ENCODE measurements around the gene TICAM1. TPM values are rescaled to one million over a fixed set of nuclear protein-coding genes. Genes with fewer than 3 reads are reported as not detected.

The TICAM1 gene
- total and polyA plus RNA-seq, 2 donors (not counting 1 experiment from before 2014, with no cell fraction given), result 0.65 to 4.1 TPM

GRCh38 chr19:4776436-4777211 is 54.9 kb downstream of the TICAM1 start:
- H3K79me2 ChIP-seq (ENCODE audit: control insufficient read depth, insufficient read depth, low read length), result no peaks in the 10 kb centered on the region
- no peak overlapping the region for H3K4me3 ChIP-seq (replicated peaks in 1 of 4; ENCODE audit: control extremely low read depth in 1 of 4, insufficient read depth in 1 of 4, low read depth in 3 of 4, low read length in 4 of 4)
- no peaks in the 10 kb centered on the region for H3K9me3 ChIP-seq (ENCODE audit: control insufficient read depth, insufficient read depth, low read depth, low read length)
- H4K20me1 ChIP-seq (ENCODE audit: control insufficient read depth, extremely low read depth, insufficient read depth, low read length), result no peaks in the 10 kb centered on the region
- no peaks in the 10 kb centered on the region for H3K4me1 ChIP-seq (ENCODE audit: control insufficient read depth, extremely low read depth, insufficient read depth, low read length)
- DNase-seq (ENCODE audit: low read depth in 2 of 2), result no peak
- no peak overlapping the region for H3K27ac ChIP-seq (ENCODE audit: insufficient read depth, low read length)
- no peak overlapping the region for H2AFZ ChIP-seq (ENCODE audit: low read length)
- no peak overlapping the region for H3K4me2 ChIP-seq (ENCODE audit: extremely low read depth, insufficient read depth, low read length)
- TF ChIP-seq EZH2 (IDR thresholded peaks at IDR 0.05; ENCODE audit: low read length, missing control alignments) (no peak), CTCF (conservative IDR thresholded peaks at IDR 0.05 in 1 of 2, IDR thresholded peaks at IDR 0.05 in 1 of 2; ENCODE audit: low read depth in 1 of 2, low read length in 2 of 2) (no peak)
- H3K36me3 ChIP-seq (ENCODE audit: control insufficient read depth, insufficient read depth, low read length), result no peaks in the 10 kb centered on the region
- H3K9ac ChIP-seq (ENCODE audit: insufficient read depth, low read length), result no peak overlapping the region
- H3K27me3 ChIP-seq (ENCODE audit: control insufficient read depth, insufficient read depth, low read length), result peaks cover 3% of the 10 kb centered on the region

- Histone ChIP-seq H2AFZ (ENCODE audit: low read length) (no peak overlapping the region), H3K4me1 (ENCODE audit: control insufficient read depth, extremely low read depth, insufficient read depth, low read length) (no peaks in the 10 kb centered on the region), H3K4me2 (ENCODE audit: extremely low read depth, insufficient read depth, low read length) (no peak overlapping the region), H3K9ac (ENCODE audit: insufficient read depth, low read length) (no peak overlapping the region), H3K27ac (ENCODE audit: insufficient read depth, low read length) (no peak overlapping the region), H3K9me3 (ENCODE audit: control insufficient read depth, insufficient read depth, low read depth, low read length) (no peaks in the 10 kb centered on the region), H3K36me3 (ENCODE audit: control insufficient read depth, insufficient read depth, low read length) (no peaks in the 10 kb centered on the region), H3K79me2 (ENCODE audit: control insufficient read depth, insufficient read depth, low read length) (no peaks in the 10 kb centered on the region), H3K27me3 (ENCODE audit: control insufficient read depth, insufficient read depth, low read length) (peaks cover 3% of the 10 kb centered on the region), H3K4me3 (replicated peaks in 1 of 4; ENCODE audit: control extremely low read depth in 1 of 4, insufficient read depth in 1 of 4, low read depth in 3 of 4, low read length in 4 of 4) (no peak overlapping the region), H4K20me1 (ENCODE audit: control insufficient read depth, extremely low read depth, insufficient read depth, low read length) (no peaks in the 10 kb centered on the region)
- DNase-seq (ENCODE audit: low read depth in 2 of 2), result no peak
- TF ChIP-seq EZH2 (IDR thresholded peaks at IDR 0.05; ENCODE audit: low read length, missing control alignments) (no peak), CTCF (conservative IDR thresholded peaks at IDR 0.05 in 1 of 2, IDR thresholded peaks at IDR 0.05 in 1 of 2; ENCODE audit: low read depth in 1 of 2, low read length in 2 of 2) (no peak)
These were observed 55.8 kb downstream of the TICAM1 start for GRCh38 chr19:4775627-4776152.

GRCh38 chr19:4774136-4774535 is 57.4 kb downstream of the TICAM1 start:
- no peak overlapping the region for H3K9ac ChIP-seq (ENCODE audit: insufficient read depth, low read length)
- TF ChIP-seq EZH2 (IDR thresholded peaks at IDR 0.05; ENCODE audit: low read length, missing control alignments) (no peak), CTCF (conservative IDR thresholded peaks at IDR 0.05 in 1 of 2, IDR thresholded peaks at IDR 0.05 in 1 of 2; ENCODE audit: low read depth in 1 of 2, low read length in 2 of 2) (no peak)
- no peak overlapping the region for H2AFZ ChIP-seq (ENCODE audit: low read length)
- no peak overlapping the region for H3K4me3 ChIP-seq (replicated peaks in 1 of 4; ENCODE audit: control extremely low read depth in 1 of 4, insufficient read depth in 1 of 4, low read depth in 3 of 4, low read length in 4 of 4)
- no peaks in the 10 kb centered on the region for H3K36me3 ChIP-seq (ENCODE audit: control insufficient read depth, insufficient read depth, low read length)
- H3K27ac ChIP-seq (ENCODE audit: insufficient read depth, low read length), result no peak overlapping the region
- H4K20me1 ChIP-seq (ENCODE audit: control insufficient read depth, extremely low read depth, insufficient read depth, low read length), result no peaks in the 10 kb centered on the region
- H3K27me3 ChIP-seq (ENCODE audit: control insufficient read depth, insufficient read depth, low read length), result peaks cover 3% of the 10 kb centered on the region
- no peaks in the 10 kb centered on the region for H3K9me3 ChIP-seq (ENCODE audit: control insufficient read depth, insufficient read depth, low read depth, low read length)
- H3K79me2 ChIP-seq (ENCODE audit: control insufficient read depth, insufficient read depth, low read length), result no peaks in the 10 kb centered on the region
- H3K4me2 ChIP-seq (ENCODE audit: extremely low read depth, insufficient read depth, low read length), result no peak overlapping the region
- H3K4me1 ChIP-seq (ENCODE audit: control insufficient read depth, extremely low read depth, insufficient read depth, low read length), result no peaks in the 10 kb centered on the region
- no peak for DNase-seq (ENCODE audit: low read depth in 2 of 2)
